22Rv1 (cell line): ENCODE data around the gene CERS5.

Experiments used
- ZFX ChIP-seq: fragments of 450-650 bp; IDR thresholded peaks from 2 replicates; pipeline ENCODE4 v1.6.1; 2017; ENCODE audit warnings: antibody characterized with exemption, borderline replicate concordance
- TF ChIP-seq, protein P1 (sequence below): fragments of 450-650 bp; IDR thresholded peaks from 2 replicates; pipeline ENCODE4 v1.5.1; 2017; ENCODE audit warnings: mild to moderate bottlenecking

DNA sequence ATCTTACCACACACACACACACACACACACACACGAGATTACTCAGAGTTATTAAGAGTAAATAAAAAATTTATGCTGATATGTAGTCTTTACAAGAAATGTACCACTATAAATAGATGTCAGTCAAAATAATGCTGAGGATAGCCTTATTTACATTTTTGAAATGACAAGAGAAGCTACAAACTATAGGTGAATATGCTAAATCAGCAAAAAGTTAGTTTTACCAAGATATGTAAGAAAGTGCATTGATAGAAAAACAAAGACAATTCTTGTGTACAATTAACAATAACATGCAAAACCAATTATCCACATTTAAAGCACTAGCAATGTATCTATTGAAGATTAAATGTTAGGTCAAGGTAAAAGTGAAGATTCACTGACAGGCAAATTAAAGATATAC, 46.8 kb upstream of the CERS5 start:
- TF ChIP-seq, protein P1, sequence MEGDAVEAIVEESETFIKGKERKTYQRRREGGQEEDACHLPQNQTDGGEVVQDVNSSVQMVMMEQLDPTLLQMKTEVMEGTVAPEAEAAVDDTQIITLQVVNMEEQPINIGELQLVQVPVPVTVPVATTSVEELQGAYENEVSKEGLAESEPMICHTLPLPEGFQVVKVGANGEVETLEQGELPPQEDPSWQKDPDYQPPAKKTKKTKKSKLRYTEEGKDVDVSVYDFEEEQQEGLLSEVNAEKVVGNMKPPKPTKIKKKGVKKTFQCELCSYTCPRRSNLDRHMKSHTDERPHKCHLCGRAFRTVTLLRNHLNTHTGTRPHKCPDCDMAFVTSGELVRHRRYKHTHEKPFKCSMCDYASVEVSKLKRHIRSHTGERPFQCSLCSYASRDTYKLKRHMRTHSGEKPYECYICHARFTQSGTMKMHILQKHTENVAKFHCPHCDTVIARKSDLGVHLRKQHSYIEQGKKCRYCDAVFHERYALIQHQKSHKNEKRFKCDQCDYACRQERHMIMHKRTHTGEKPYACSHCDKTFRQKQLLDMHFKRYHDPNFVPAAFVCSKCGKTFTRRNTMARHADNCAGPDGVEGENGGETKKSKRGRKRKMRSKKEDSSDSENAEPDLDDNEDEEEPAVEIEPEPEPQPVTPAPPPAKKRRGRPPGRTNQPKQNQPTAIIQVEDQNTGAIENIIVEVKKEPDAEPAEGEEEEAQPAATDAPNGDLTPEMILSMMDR, result no peak
- no peak for TF ChIP-seq ZFX
